A549 (cell line): ENCODE measurements around the gene KIF3B.

Source experiments
- EP300 ChIP-seq, 2 experiments: fragments of >200 bp; sonication (Bioruptor Twin); formaldehyde crosslinking; IDR thresholded peaks; 2 replicates in 1 of 2; 3 replicates in 1 of 2; pipeline ENCODE4 v1.6.1; 2016 to 2017
- JUN ChIP-seq, 2 experiments: fragments of >200 bp; sonication (Bioruptor Twin); formaldehyde crosslinking; IDR thresholded peaks; 2 replicates in 1 of 2; 3 replicates in 1 of 2; pipeline ENCODE4 v1.6.1; 2016 to 2017
- MAX ChIP-seq: IDR thresholded peaks from 2 replicates; pipeline ENCODE4 v1.6.1; 2012
- POLR2A ChIP-seq: IDR thresholded peaks from 2 replicates; pipeline ENCODE4 v1.6.1; 2012; ENCODE audit warnings: mild to moderate bottlenecking, low read length
- SMC3 ChIP-seq: fragments of >200 bp; sonication (Bioruptor Twin); formaldehyde crosslinking; IDR thresholded peaks from 3 replicates; pipeline ENCODE4 v1.6.1; 2018; ENCODE audit warnings: inconsistent platforms
- TF ChIP-seq, protein P1 (sequence below): fragments of >200 bp; sonication (Bioruptor Twin); formaldehyde crosslinking; IDR thresholded peaks from 3 replicates; pipeline ENCODE4 v1.5.1; 2016

DNA sequence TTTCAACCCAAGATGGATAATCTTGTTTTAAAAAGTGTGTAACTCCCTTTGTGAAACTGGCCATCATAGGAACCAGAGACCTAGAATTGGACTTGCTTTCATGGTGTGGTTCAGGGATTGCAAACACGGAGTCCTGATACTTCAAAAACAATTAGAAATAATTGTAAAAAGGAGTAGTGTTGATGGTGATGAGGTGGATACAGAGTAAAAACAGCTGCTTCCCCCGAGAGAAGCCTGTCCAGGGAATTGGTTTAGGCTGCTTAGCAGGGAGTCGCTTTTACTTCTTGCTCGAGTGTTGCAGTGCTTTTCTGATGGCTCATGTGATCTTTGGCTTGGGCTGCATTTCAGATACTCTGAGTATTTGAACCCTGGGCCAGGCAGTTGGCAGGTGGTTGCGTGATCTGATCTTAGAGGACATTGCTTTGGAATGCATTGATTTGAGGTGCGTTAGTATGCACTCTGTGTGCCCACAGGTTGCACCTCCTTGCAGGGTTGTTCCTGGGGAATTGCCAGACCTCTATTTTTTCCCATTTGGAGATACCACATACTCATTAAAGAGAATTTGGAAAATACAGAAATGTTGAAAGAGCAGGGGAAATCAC is 19.5 kb downstream of the KIF3B start:
- TF ChIP-seq SMC3 = no peak
- TF ChIP-seq, protein P1, sequence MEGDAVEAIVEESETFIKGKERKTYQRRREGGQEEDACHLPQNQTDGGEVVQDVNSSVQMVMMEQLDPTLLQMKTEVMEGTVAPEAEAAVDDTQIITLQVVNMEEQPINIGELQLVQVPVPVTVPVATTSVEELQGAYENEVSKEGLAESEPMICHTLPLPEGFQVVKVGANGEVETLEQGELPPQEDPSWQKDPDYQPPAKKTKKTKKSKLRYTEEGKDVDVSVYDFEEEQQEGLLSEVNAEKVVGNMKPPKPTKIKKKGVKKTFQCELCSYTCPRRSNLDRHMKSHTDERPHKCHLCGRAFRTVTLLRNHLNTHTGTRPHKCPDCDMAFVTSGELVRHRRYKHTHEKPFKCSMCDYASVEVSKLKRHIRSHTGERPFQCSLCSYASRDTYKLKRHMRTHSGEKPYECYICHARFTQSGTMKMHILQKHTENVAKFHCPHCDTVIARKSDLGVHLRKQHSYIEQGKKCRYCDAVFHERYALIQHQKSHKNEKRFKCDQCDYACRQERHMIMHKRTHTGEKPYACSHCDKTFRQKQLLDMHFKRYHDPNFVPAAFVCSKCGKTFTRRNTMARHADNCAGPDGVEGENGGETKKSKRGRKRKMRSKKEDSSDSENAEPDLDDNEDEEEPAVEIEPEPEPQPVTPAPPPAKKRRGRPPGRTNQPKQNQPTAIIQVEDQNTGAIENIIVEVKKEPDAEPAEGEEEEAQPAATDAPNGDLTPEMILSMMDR = no peak
- TF ChIP-seq MAX = no peak
- TF ChIP-seq POLR2A = no peak
- TF ChIP-seq EP300 (IDR thresholded peaks at IDR 0.05) = no peak
- TF ChIP-seq JUN (IDR thresholded peaks at IDR 0.05) = no peak
